ENCODE data around the gene HS3ST2. TPM values are rescaled to one million over a fixed set of nuclear protein-coding genes. Genes with fewer than 3 reads are reported as not detected.

The HS3ST2 gene
- polyA plus RNA-seq, 2 donors, result 0.08 TPM

GRCh38 chr16:22948603-22949368, 134.8 kb downstream of the HS3ST2 start:
- 12 to 14% methylated on average over 18 of the region's 18 CpGs for WGBS, 2 donors
- Histone ChIP-seq H3K36me3 (ENCODE audit: control insufficient read depth in 2 of 2, insufficient read depth in 2 of 2, low read length in 1 of 2) (no peaks in the 10 kb centered on the region), H3K4me3 (ENCODE audit: low read depth in 1 of 2, low read length in 2 of 2) (no peak overlapping the region), H3K4me1 (ENCODE audit: control insufficient read depth in 2 of 2, insufficient read depth in 2 of 2, low read length in 1 of 2) (no peaks in the 10 kb centered on the region), H3K27me3 (ENCODE audit: control insufficient read depth in 1 of 2, insufficient read depth in 2 of 2, low read length in 2 of 2) (no peaks in the 10 kb centered on the region), H3K27ac (ENCODE audit: low read depth in 2 of 2, low read length in 1 of 2) (no peak overlapping the region), H3K9me3 (ENCODE audit: control insufficient read depth in 2 of 2, insufficient read depth in 1 of 2, low read depth in 1 of 2, low read length in 1 of 2) (no peaks in the 10 kb centered on the region)

DNA sequence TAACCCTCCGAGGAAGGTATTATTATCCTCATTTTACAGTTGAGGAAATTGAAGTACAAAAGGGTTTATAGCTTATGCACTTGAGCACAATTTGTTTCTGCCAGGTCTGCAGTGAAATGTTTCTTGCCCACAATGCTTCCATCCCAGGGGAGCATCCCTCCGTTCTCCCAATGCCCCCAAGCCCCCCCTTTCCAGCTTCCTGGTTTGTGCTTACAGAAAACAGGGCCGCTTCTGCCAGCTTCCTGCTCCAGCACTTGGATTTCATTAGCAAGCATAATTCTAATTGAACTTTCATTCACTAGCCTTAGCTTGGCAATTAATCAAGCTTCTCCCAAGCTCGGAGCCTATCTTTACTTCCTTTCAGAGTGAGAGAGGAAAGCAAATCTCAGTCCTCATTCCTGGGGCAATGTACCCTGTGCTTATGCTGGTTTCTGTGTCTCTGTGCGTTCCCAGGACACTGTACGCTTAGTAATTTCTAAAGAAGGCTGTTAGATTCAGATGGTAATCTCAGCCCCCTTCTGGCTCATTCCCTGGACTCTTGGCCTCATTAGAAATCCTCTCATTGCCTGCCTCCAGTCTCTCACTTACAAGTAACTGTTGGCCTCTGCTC, 141.6 kb downstream of the HS3ST2 start:
- Histone ChIP-seq H3K27me3 (ENCODE audit: control insufficient read depth in 1 of 2, insufficient read depth in 2 of 2, low read length in 2 of 2) (no peaks in the 10 kb centered on the region), H3K27ac (ENCODE audit: low read depth in 2 of 2, low read length in 1 of 2) (no peak overlapping the region)
- WGBS, 2 donors, result 48% methylated on average over 6 of the region's 6 CpGs

DNA sequence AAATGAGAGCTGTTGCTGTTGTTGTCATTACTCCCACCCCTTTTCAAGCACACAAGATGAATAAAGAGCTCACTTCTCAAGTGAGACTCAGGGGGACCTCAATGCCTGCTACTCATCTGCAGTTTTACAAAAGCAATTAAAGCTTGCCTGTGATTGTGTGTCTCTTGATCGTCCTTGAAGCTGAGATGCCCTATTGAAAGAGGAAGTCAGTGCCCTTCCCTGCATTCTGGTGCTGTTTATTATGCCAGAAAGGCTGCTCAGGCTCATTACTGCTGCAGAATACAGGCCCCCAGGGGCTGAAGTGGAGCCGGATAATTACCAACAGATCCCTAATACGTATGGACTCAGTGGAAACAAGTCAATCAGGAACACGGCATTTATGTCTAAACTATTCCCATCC, 147.2 kb downstream of the HS3ST2 start:
- WGBS, 2 donors, result 35 to 53% methylated on average over 4 of the region's 4 CpGs
- H3K9me3 ChIP-seq (ENCODE audit: control insufficient read depth in 2 of 2, insufficient read depth in 1 of 2, low read depth in 1 of 2, low read length in 1 of 2), result no peaks in the 10 kb centered on the region

More for the DNA sequence above, 141.6 kb downstream of the HS3ST2 start:
- H3K4me3 ChIP-seq (ENCODE audit: low read depth in 1 of 2, low read length in 2 of 2), result no peak overlapping the region
- no peaks in the 10 kb centered on the region for H3K4me1 ChIP-seq (ENCODE audit: control insufficient read depth in 2 of 2, insufficient read depth in 2 of 2, low read length in 1 of 2)
- no peaks in the 10 kb centered on the region for H3K36me3 ChIP-seq (ENCODE audit: control insufficient read depth in 2 of 2, insufficient read depth in 2 of 2, low read length in 1 of 2)
- H3K9me3 ChIP-seq (ENCODE audit: control insufficient read depth in 2 of 2, insufficient read depth in 1 of 2, low read depth in 1 of 2, low read length in 1 of 2), result no peaks in the 10 kb centered on the region

DNA sequence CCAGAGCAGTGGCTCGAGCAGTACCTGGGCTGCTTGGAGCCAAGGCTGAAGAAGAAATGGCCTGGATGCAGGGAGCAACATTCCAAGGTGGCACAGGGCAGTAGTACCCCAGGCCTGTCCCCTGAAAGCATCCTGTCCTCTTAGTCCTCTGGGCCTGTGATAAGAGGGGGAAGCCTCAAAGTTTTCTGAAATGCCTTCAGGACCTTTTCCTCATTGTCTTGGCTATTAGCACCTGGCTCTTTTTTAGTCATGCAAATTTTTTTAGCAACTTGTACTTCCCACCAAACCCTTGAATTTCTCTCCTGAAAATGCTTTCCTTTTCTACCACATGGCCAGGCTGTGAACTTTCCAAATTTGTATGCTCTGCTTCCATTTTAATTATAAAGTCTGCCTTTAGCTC, 148.9 kb downstream of the HS3ST2 start:
- Histone ChIP-seq H3K4me3 (ENCODE audit: low read depth in 1 of 2, low read length in 2 of 2) (no peak overlapping the region), H3K27me3 (ENCODE audit: control insufficient read depth in 1 of 2, insufficient read depth in 2 of 2, low read length in 2 of 2) (no peaks in the 10 kb centered on the region)

More for the DNA sequence above, 147.2 kb downstream of the HS3ST2 start:
- Histone ChIP-seq H3K27ac (ENCODE audit: low read depth in 2 of 2, low read length in 1 of 2) (no peak overlapping the region), H3K27me3 (ENCODE audit: control insufficient read depth in 1 of 2, insufficient read depth in 2 of 2, low read length in 2 of 2) (no peaks in the 10 kb centered on the region), H3K4me1 (ENCODE audit: control insufficient read depth in 2 of 2, insufficient read depth in 2 of 2, low read length in 1 of 2) (no peaks in the 10 kb centered on the region), H3K36me3 (ENCODE audit: control insufficient read depth in 2 of 2, insufficient read depth in 2 of 2, low read length in 1 of 2) (no peaks in the 10 kb centered on the region), H3K4me3 (ENCODE audit: low read depth in 1 of 2, low read length in 2 of 2) (no peak overlapping the region)

More for the DNA sequence above, 148.9 kb downstream of the HS3ST2 start:
- 38 to 39% methylated on average over 1 of the region's 1 CpG for WGBS, 2 donors
- Histone ChIP-seq H3K9me3 (ENCODE audit: control insufficient read depth in 2 of 2, insufficient read depth in 1 of 2, low read depth in 1 of 2, low read length in 1 of 2) (no peaks in the 10 kb centered on the region), H3K4me1 (ENCODE audit: control insufficient read depth in 2 of 2, insufficient read depth in 2 of 2, low read length in 1 of 2) (no peaks in the 10 kb centered on the region), H3K27ac (ENCODE audit: low read depth in 2 of 2, low read length in 1 of 2) (no peak overlapping the region), H3K36me3 (ENCODE audit: control insufficient read depth in 2 of 2, insufficient read depth in 2 of 2, low read length in 1 of 2) (no peaks in the 10 kb centered on the region)

Data from esophagus (tissue), 2 donors.